ENCODE results near the gene ALDH3A1.

The ALDH3A1 gene

GRCh38 chr17:19714542-19715411 is 33.3 kb downstream of the ALDH3A1 start:
- no peaks in the 10 kb centered on the region for H3K4me1 Mint-ChIP-seq (ENCODE audit: low read depth)
- no peaks in the 10 kb centered on the region for H3K27me3 Mint-ChIP-seq (ENCODE audit: low read depth)
- no peak overlapping the region for H3K27ac Mint-ChIP-seq
- no peak overlapping the region for H3K4me3 Mint-ChIP-seq
- no peak for DNase-seq (ENCODE audit: low spot score)
- H3K36me3 Mint-ChIP-seq (ENCODE audit: low read depth), result no peaks in the 10 kb centered on the region
- no peaks in the 10 kb centered on the region for H3K9me3 Mint-ChIP-seq

DNA sequence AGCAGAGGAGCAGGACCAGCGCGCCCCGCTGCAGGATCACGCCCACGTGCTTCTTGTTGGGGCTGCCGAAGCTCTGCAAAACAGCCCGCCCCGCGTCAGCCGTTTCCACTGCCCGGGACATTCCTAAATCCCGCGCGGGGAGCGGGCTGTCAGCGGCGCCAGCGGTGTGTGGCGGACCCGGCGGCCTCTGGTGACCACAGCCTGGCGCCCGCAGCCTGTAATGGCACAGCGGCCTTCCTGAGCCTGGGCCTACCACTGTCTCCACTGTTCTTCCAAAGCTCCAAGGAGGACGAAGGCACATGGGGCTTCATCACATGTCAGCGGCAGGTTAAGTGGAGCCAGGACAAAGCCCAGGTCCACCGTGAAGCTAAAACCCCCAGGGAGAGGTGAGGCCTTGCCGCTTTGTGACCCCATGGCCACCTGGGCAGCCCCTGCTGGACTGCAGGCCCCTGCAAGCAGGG is 34.2 kb downstream of the ALDH3A1 start:
- no peak for DNase-seq (ENCODE audit: low spot score)
- Mint-ChIP-seq H3K36me3 (ENCODE audit: low read depth) (no peaks in the 10 kb centered on the region), H3K27me3 (ENCODE audit: low read depth) (no peaks in the 10 kb centered on the region), H3K4me1 (ENCODE audit: low read depth) (no peaks in the 10 kb centered on the region), H3K4me3 (no peak overlapping the region), H3K9me3 (no peaks in the 10 kb centered on the region), H3K27ac (no peak overlapping the region)

GRCh38 chr17:19713462-19713861 is 34.6 kb downstream of the ALDH3A1 start:
- no peaks in the 10 kb centered on the region for H3K27me3 Mint-ChIP-seq (ENCODE audit: low read depth)
- H3K36me3 Mint-ChIP-seq (ENCODE audit: low read depth), result no peaks in the 10 kb centered on the region
- no peaks in the 10 kb centered on the region for H3K4me1 Mint-ChIP-seq (ENCODE audit: low read depth)
- no peak overlapping the region for H3K4me3 Mint-ChIP-seq
- no peaks in the 10 kb centered on the region for H3K9me3 Mint-ChIP-seq
- no peak for DNase-seq (ENCODE audit: low spot score)
- H3K27ac Mint-ChIP-seq, result no peak overlapping the region

DNA sequence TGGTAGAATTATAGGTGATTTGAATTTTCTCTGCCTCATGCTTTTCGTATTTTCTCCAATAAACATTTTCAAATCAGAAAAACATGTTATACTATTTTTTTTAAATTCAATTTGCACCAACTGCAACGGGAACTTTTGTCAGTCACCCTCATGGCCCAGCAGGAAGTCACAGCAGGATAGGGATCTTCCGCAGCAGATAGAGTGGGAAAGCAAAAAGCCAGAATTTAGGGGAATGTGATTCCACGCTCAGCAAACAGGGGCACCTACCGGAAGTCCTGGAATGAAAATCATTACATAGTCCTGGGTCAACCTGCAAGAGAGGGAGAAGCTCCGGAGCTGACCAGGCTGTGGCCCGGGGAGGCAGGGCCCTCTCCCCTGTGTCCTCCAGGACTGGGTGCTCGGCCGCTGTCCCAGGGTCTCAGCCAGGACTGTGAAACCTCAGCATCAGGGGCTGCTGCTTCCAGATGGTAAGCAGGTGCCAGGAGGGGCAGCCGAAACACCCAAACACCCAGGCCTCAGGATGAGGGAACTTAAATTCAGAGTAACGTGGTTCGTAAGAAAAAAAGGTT is 35.6 kb downstream of the ALDH3A1 start:
- Mint-ChIP-seq H3K36me3 (ENCODE audit: low read depth) (no peaks in the 10 kb centered on the region), H3K27me3 (ENCODE audit: low read depth) (no peaks in the 10 kb centered on the region)
- no peak for DNase-seq (ENCODE audit: low spot score)

DNA sequence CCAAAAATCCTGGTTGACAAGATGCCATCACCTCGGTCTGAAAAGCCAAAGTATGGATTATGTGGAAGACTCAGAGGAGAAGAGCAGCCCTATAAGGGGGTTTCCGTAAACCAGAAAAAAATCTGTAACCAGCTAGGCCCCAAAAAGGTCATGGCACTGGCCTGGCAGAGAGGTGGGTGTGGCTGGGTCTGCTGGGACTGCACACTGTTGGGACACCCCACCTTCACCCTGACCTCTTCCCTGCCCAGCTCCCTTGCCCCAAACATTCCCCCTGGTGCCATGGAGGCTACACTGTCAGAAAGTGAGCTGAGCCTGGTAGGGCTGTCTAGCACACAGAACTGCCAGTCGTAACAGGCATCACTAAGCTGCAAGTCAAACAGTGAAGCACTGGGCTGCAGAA is 38.3 kb downstream of the ALDH3A1 start:
- no peaks in the 10 kb centered on the region for H3K36me3 Mint-ChIP-seq (ENCODE audit: low read depth)
- H3K9me3 Mint-ChIP-seq, result no peaks in the 10 kb centered on the region
- H3K27me3 Mint-ChIP-seq (ENCODE audit: low read depth), result no peaks in the 10 kb centered on the region
- no peak overlapping the region for H3K4me3 Mint-ChIP-seq
- no peak overlapping the region for H3K27ac Mint-ChIP-seq
- no peaks in the 10 kb centered on the region for H3K4me1 Mint-ChIP-seq (ENCODE audit: low read depth)
- no peak for DNase-seq (ENCODE audit: low spot score)

More for the DNA sequence above, 35.6 kb downstream of the ALDH3A1 start:
- no peak overlapping the region for H3K4me3 Mint-ChIP-seq
- no peaks in the 10 kb centered on the region for H3K4me1 Mint-ChIP-seq (ENCODE audit: low read depth)
- no peak overlapping the region for H3K27ac Mint-ChIP-seq
- H3K9me3 Mint-ChIP-seq, result no peaks in the 10 kb centered on the region

- H3K27ac Mint-ChIP-seq, result no peak overlapping the region
- no peaks in the 10 kb centered on the region for H3K27me3 Mint-ChIP-seq (ENCODE audit: low read depth)
- no peak for DNase-seq (ENCODE audit: low spot score)
Measured at GRCh38 chr17:19708431-19709175, 39.5 kb downstream of the ALDH3A1 start.

DNA sequence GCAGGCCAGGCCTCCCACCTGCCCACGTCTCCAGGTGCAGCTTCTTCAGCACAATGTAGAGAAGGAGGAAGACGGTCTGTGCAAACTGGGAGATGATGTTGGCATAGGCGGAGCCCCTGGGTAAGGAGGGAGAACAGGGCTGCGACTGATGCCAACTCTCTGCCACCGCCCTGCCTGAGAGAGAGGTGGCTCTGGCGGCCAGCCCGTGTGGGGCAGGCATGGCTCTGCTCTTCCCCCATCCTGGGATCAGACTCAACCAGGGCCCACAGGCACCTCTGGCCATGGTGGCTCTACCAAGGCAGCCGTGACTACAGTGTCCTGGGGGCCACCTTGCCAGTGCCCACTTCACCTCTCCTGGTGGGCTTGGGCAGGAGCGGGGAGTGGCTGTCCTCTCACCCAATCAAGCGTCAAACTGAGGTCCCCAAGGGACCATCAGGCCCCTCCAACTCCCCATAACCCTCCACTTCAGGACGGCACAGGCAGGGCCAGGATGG is 40.3 kb downstream of the ALDH3A1 start:
- H3K27ac Mint-ChIP-seq, result no peak overlapping the region
- no peaks in the 10 kb centered on the region for H3K4me1 Mint-ChIP-seq (ENCODE audit: low read depth)
- no peak overlapping the region for H3K4me3 Mint-ChIP-seq
- no peaks in the 10 kb centered on the region for H3K9me3 Mint-ChIP-seq
- no peaks in the 10 kb centered on the region for H3K27me3 Mint-ChIP-seq (ENCODE audit: low read depth)
- no peak for DNase-seq (ENCODE audit: low spot score)
- no peaks in the 10 kb centered on the region for H3K36me3 Mint-ChIP-seq (ENCODE audit: low read depth)

More at GRCh38 chr17:19708431-19709175, 39.5 kb downstream of the ALDH3A1 start:
- no peak overlapping the region for H3K4me3 Mint-ChIP-seq
- H3K36me3 Mint-ChIP-seq (ENCODE audit: low read depth), result no peaks in the 10 kb centered on the region
- no peaks in the 10 kb centered on the region for H3K9me3 Mint-ChIP-seq
- no peaks in the 10 kb centered on the region for H3K4me1 Mint-ChIP-seq (ENCODE audit: low read depth)

GRCh38 chr17:19706791-19707727 is 41.0 kb downstream of the ALDH3A1 start:
- H3K27ac Mint-ChIP-seq, result no peak overlapping the region
- H3K27me3 Mint-ChIP-seq (ENCODE audit: low read depth), result no peaks in the 10 kb centered on the region
- no peaks in the 10 kb centered on the region for H3K36me3 Mint-ChIP-seq (ENCODE audit: low read depth)
- no peaks in the 10 kb centered on the region for H3K4me1 Mint-ChIP-seq (ENCODE audit: low read depth)
- no peaks in the 10 kb centered on the region for H3K9me3 Mint-ChIP-seq
- DNase-seq (ENCODE audit: low spot score), result no peak
- no peak overlapping the region for H3K4me3 Mint-ChIP-seq

GRCh38 chr17:19705771-19706770 is 42.0 kb downstream of the ALDH3A1 start:
- Mint-ChIP-seq H3K27me3 (ENCODE audit: low read depth) (no peaks in the 10 kb centered on the region), H3K36me3 (ENCODE audit: low read depth) (no peaks in the 10 kb centered on the region)

GRCh38 chr17:19705201-19705600 is 42.9 kb downstream of the ALDH3A1 start:
- no peaks in the 10 kb centered on the region for H3K27me3 Mint-ChIP-seq (ENCODE audit: low read depth)
- H3K4me3 Mint-ChIP-seq, result no peak overlapping the region
- H3K4me1 Mint-ChIP-seq (ENCODE audit: low read depth), result no peaks in the 10 kb centered on the region
- no peaks in the 10 kb centered on the region for H3K9me3 Mint-ChIP-seq
- H3K27ac Mint-ChIP-seq, result no peak overlapping the region
- H3K36me3 Mint-ChIP-seq (ENCODE audit: low read depth), result no peaks in the 10 kb centered on the region
- no peak for DNase-seq (ENCODE audit: low spot score)

More at GRCh38 chr17:19705771-19706770, 42.0 kb downstream of the ALDH3A1 start:
- H3K27ac Mint-ChIP-seq, result no peak overlapping the region
- H3K9me3 Mint-ChIP-seq, result no peaks in the 10 kb centered on the region
- no peak overlapping the region for H3K4me3 Mint-ChIP-seq
- no peak for DNase-seq (ENCODE audit: low spot score)
- no peaks in the 10 kb centered on the region for H3K4me1 Mint-ChIP-seq (ENCODE audit: low read depth)

- Mint-ChIP-seq H3K27me3 (ENCODE audit: low read depth) (no peaks in the 10 kb centered on the region), H3K27ac (no peak overlapping the region), H3K4me1 (ENCODE audit: low read depth) (no peaks in the 10 kb centered on the region), H3K4me3 (no peak overlapping the region), H3K36me3 (ENCODE audit: low read depth) (no peaks in the 10 kb centered on the region), H3K9me3 (no peaks in the 10 kb centered on the region)
- no peak for DNase-seq (ENCODE audit: low spot score)
Measured at GRCh38 chr17:19703828-19704613, 44.1 kb downstream of the ALDH3A1 start.
